NCI-H748 treated with DMSO at 0.1 percent for 48 hours (cell line): ENCODE results near the gene COA8.
A peak's percentile ranks its signal among the peaks of the same experiment; 100 is the strongest.
"Not testable (repeated sequence)": the region's sequence is repeated elsewhere in the genome, so short reads cannot be mapped to it uniquely, and the experiment has no call there.

Experiments used
- DNase-seq: peaks from one replicate; lab custom pipeline; 2025; lab: John Stamatoyannopoulos, UW

The COA8 gene

GRCh38 chr14:103562429-103563225 lies at the start of gene COA8, which contains the start of gene BAG5:
TSS of gene COA8 (plus strand) at chr14:103562960. CDS start at chr14:103563002, 42 bp downstream.
TSS of gene BAG5 (minus strand) at chr14:103562657. CDS start at chr14:103561164, 1,493 bp downstream.
- DNase-seq = peak; percentile 78

GRCh38 chr14:103514596-103515421 lies 48.0 kb upstream of the COA8 start:
- DNase-seq = no peak

- no peak for DNase-seq
Observed at GRCh38 chr14:103516426-103517173, 46.2 kb upstream of the COA8 start.

GRCh38 chr14:103517174-103517566 lies 45.6 kb upstream of the COA8 start:
- DNase-seq = no peak

- DNase-seq = no peak
Observed at GRCh38 chr14:103517721-103518421, 44.9 kb upstream of the COA8 start.

GRCh38 chr14:103518422-103519042 lies 44.2 kb upstream of the COA8 start:
- DNase-seq = no peak

GRCh38 chr14:103519043-103519836 lies 43.5 kb upstream of the COA8 start:
- no peak for DNase-seq

GRCh38 chr14:103519837-103520212 lies 42.9 kb upstream of the COA8 start:
- no peak for DNase-seq

- no peak for DNase-seq
Observed at GRCh38 chr14:103520269-103520656, 42.5 kb upstream of the COA8 start.

- DNase-seq = peak; percentile 72
Observed at GRCh38 chr14:103520657-103521437, 41.9 kb upstream of the COA8 start.

GRCh38 chr14:103521438-103521950 lies 41.3 kb upstream of the COA8 start:
- no peak for DNase-seq

GRCh38 chr14:103521951-103522563 lies 40.7 kb upstream of the COA8 start:
- DNase-seq = peak; percentile 51

GRCh38 chr14:103522649-103523574 lies 39.8 kb upstream of the COA8 start, which contains the start of gene CKB:
TSS of gene CKB (minus strand) at chr14:103522830. CDS start at chr14:103522493, 337 bp downstream.
- DNase-seq = peak; percentile 74

- no peak for DNase-seq
Observed at GRCh38 chr14:103523575-103523954, 39.2 kb upstream of the COA8 start.

GRCh38 chr14:103524002-103524935 lies 38.5 kb upstream of the COA8 start:
- DNase-seq = no peak

- not testable (repeated sequence) for DNase-seq
Observed at GRCh38 chr14:103525430-103526246, 37.1 kb upstream of the COA8 start.
